Measurements from ENCODE around the gene IQGAP2. TPM values are rescaled to one million over a fixed set of nuclear protein-coding genes. Genes with fewer than 3 reads are reported as not detected.
"Not testable (repeated sequence)": the region's sequence is repeated elsewhere in the genome, so short reads cannot be mapped to it uniquely, and the experiment has no call there.

The IQGAP2 gene
- total RNA-seq, 1 experiment from 2014 or later: 8.3 TPM

- DNase-seq (ENCODE audit: low spot score): no peak
Observed at GRCh38 chr5:76503929-76504328, 100.8 kb downstream of the IQGAP2 start.

- no peak for DNase-seq (ENCODE audit: low spot score)
Observed at GRCh38 chr5:76504901-76505564, 101.9 kb downstream of the IQGAP2 start.

- no peak for DNase-seq (ENCODE audit: low spot score)
Observed at GRCh38 chr5:76513476-76513875, 110.4 kb downstream of the IQGAP2 start.

- no peak for DNase-seq (ENCODE audit: low spot score)
Observed at GRCh38 chr5:76514292-76514691, 111.2 kb downstream of the IQGAP2 start.

- no peak for DNase-seq (ENCODE audit: low spot score)
Observed at GRCh38 chr5:76514713-76515112, 111.6 kb downstream of the IQGAP2 start.

GRCh38 chr5:76517334-76517733, 114.2 kb downstream of the IQGAP2 start:
- no peak for DNase-seq (ENCODE audit: low spot score)

GRCh38 chr5:76518246-76518645, 115.2 kb downstream of the IQGAP2 start:
- not testable (repeated sequence) for DNase-seq (ENCODE audit: low spot score)

GRCh38 chr5:76521240-76521758, 118.2 kb downstream of the IQGAP2 start:
- DNase-seq (ENCODE audit: low spot score): peak; percentile 73

- no peak for DNase-seq (ENCODE audit: low spot score)
Observed at GRCh38 chr5:76522103-76522935, 119.2 kb downstream of the IQGAP2 start.

- DNase-seq (ENCODE audit: low spot score): no peak
Observed at GRCh38 chr5:76524101-76524835, 121.2 kb downstream of the IQGAP2 start.

- no peak for DNase-seq (ENCODE audit: low spot score)
Observed at GRCh38 chr5:76524868-76525267, 121.8 kb downstream of the IQGAP2 start.

GRCh38 chr5:76525956-76526355, 122.9 kb downstream of the IQGAP2 start:
- DNase-seq (ENCODE audit: low spot score): no peak

- no peak for DNase-seq (ENCODE audit: low spot score)
Observed at GRCh38 chr5:76526950-76527583, 124.0 kb downstream of the IQGAP2 start.

GRCh38 chr5:76527685-76528161, 124.6 kb downstream of the IQGAP2 start:
- peak; percentile 69 for DNase-seq (ENCODE audit: low spot score)

GRCh38 chr5:76528547-76529331, 125.7 kb downstream of the IQGAP2 start:
- DNase-seq (ENCODE audit: low spot score): no peak

- no peak for DNase-seq (ENCODE audit: low spot score)
Observed at GRCh38 chr5:76529464-76530344, 126.6 kb downstream of the IQGAP2 start.

GRCh38 chr5:76532052-76532451, 129.0 kb downstream of the IQGAP2 start:
- no peak for DNase-seq (ENCODE audit: low spot score)

- no peak for DNase-seq (ENCODE audit: low spot score)
Observed at GRCh38 chr5:76532973-76533372, 129.9 kb downstream of the IQGAP2 start.

- DNase-seq (ENCODE audit: low spot score): no peak
Observed at GRCh38 chr5:76535577-76535976, 132.5 kb downstream of the IQGAP2 start.

GRCh38 chr5:76537073-76537543, 134.0 kb downstream of the IQGAP2 start:
- no peak for DNase-seq (ENCODE audit: low spot score)

All from A172 (cell line).